HCT116 (cell line): ENCODE measurements around the gene TMEM40. TPM values are rescaled to one million over a fixed set of nuclear protein-coding genes. Genes with fewer than 3 reads are reported as not detected.

Source experiments
- ATAC-seq: fragments of 200-7000 bp; cut with Tn5 transposase; 2 replicates; pipeline ENCODE4 v1.9.1; 2020; ENCODE audit warnings: mild to moderate bottlenecking, moderate library complexity
- BruUV-seq: library from RNA; stranded (reverse); fragments of 400-500 nt; replicated peaks from 2 replicates; lab custom pipeline; 2021; lab: Mats Ljungman, UMichigan
- CTCF ChIA-PET: fragments of 300-600 bp; sonication (Branson Sonifier 250); formaldehyde crosslinking; loops from one replicate; lab custom pipeline; 2021; ENCODE audit warnings: antibody characterized with exemption; lab: Charles Lee
- POLR2A ChIA-PET: fragments of 300-600, 350-600 bp; sonication (Branson Sonifier 250); formaldehyde crosslinking; loops from one replicate; lab custom pipeline; 2021; ENCODE audit warnings: antibody characterized with exemption; lab: Charles Lee
- RAD21 ChIA-PET, 2 experiments: fragments of 300-600 bp; sonication (Branson Sonifier 250); formaldehyde crosslinking; loops; one replicate each; lab custom pipeline; 2023; ENCODE audit warnings: low total read pairs in 2 of 2; ENCODE audit not compliant: uncharacterized antibody in 2 of 2, unreplicated experiment in 2 of 2, low non-redundant PET in 1 of 2; lab: Charles Lee
- DNase-seq: peaks from one replicate; pipeline ENCODE4 v3.0.0-alpha.2; 2010; ENCODE audit warnings: low read depth, low spot score
- H2AFZ ChIP-seq: fragments of 200-600 bp; shearing (Covaris generic), sonication (generic); 2 replicates; pipeline ENCODE4 v1.6.1; 2017; ENCODE audit warnings: low read depth, mixed run types, mixed read lengths, antibody characterized with exemption, low read length; ENCODE audit not compliant: poor library complexity, severe bottlenecking
- H3K27ac ChIP-seq: 2 replicates; pipeline ENCODE4 v1.5.1; 2012; ENCODE audit warnings: low read depth, low read length
- H3K27me3 ChIP-seq: fragments of 200-600 bp; sonication (generic); 2 replicates; pipeline ENCODE4 v1.6.1; 2016; ENCODE audit warnings: mixed run types, low read length, mixed read lengths; ENCODE audit not compliant: insufficient read depth
- H3K36me3 ChIP-seq, 2 experiments: fragments of 200-500 bp in 1 of 2; fragments of 200-600 bp in 1 of 2; sonication (Bioruptor generic) in 1 of 2; sonication (generic) in 1 of 2; 2 replicates each; pipeline versions ENCODE4 v1.5.1 to v1.6.1; 2014 to 2016; ENCODE audit warnings: low read length in 2 of 2, inconsistent platforms in 1 of 2, mixed read lengths in 1 of 2, mixed run types in 1 of 2; ENCODE audit not compliant: insufficient read depth in 2 of 2, control insufficient read depth in 1 of 2
- H3K4me1 ChIP-seq, 2 experiments: fragments of 200-600 bp in 1 of 2; sonication (generic) in 1 of 2; 2 replicates each; pipeline versions ENCODE4 v1.5.1 to v1.6.1; 2012 to 2017; ENCODE audit warnings: low read length in 2 of 2, inconsistent platforms in 1 of 2, mild to moderate bottlenecking in 1 of 2, mixed read lengths in 1 of 2, mixed run types in 1 of 2, moderate library complexity in 1 of 2; ENCODE audit not compliant: insufficient read depth in 2 of 2, control insufficient read depth in 1 of 2
- H3K4me2 ChIP-seq: fragments of 200-600 bp; sonication (generic); 2 replicates; pipeline ENCODE4 v1.6.1; 2017; ENCODE audit warnings: mixed run types, low read length, mixed read lengths
- H3K4me3 ChIP-seq, 2 experiments: fragments of 200-600 bp in 1 of 2; sonication (generic) in 1 of 2; replicated peaks in 1 of 2; 2 replicates each; pipeline ENCODE4 v1.5.1; 2011 to 2016; ENCODE audit warnings: low read length in 2 of 2, control low read depth in 1 of 2, low read depth in 1 of 2, mild to moderate bottlenecking in 1 of 2, mixed read lengths in 1 of 2, mixed run types in 1 of 2
- H3K79me2 ChIP-seq: fragments of 200-600 bp; sonication (generic); 2 replicates; pipeline ENCODE4 v1.6.1; 2017; ENCODE audit warnings: mild to moderate bottlenecking, mixed run types, low read length, moderate library complexity, mixed read lengths; ENCODE audit not compliant: insufficient read depth
- H3K9ac ChIP-seq: fragments of 200-600 bp; sonication (generic); 2 replicates; pipeline ENCODE4 v1.6.1; 2016; ENCODE audit warnings: low read length, mixed read lengths
- H3K9me2 ChIP-seq: fragments of 200-600 bp; sonication (generic), shearing (Covaris generic); 2 replicates; pipeline ENCODE4 v1.6.1; 2017; ENCODE audit warnings: mixed run types, mild to moderate bottlenecking, moderate library complexity; ENCODE audit not compliant: insufficient read depth
- H3K9me3 ChIP-seq, 2 experiments: fragments of 200-500 bp in 1 of 2; fragments of 200-600 bp in 1 of 2; sonication (Bioruptor generic) in 1 of 2; sonication (generic) in 1 of 2; 2 replicates each; pipeline ENCODE4 v1.6.1; 2014 to 2017; ENCODE audit warnings: low read length in 2 of 2, mixed read lengths in 2 of 2, inconsistent platforms in 1 of 2, low read depth in 1 of 2, mild to moderate bottlenecking in 1 of 2, mixed run types in 1 of 2, moderate library complexity in 1 of 2; ENCODE audit not compliant: control insufficient read depth in 1 of 2, insufficient read depth in 1 of 2
- H4K20me1 ChIP-seq: fragments of 200-600 bp; sonication (generic), shearing (Covaris generic); 2 replicates; pipeline ENCODE4 v1.6.1; 2017; ENCODE audit warnings: mixed run types, mild to moderate bottlenecking, moderate library complexity; ENCODE audit not compliant: insufficient read depth
- CBX3 ChIP-seq: IDR thresholded peaks from 2 replicates; pipeline ENCODE4 v1.6.1; 2012; ENCODE audit warnings: low read depth
- CEBPB ChIP-seq: IDR thresholded peaks from 2 replicates; pipeline ENCODE4 v1.6.1; 2012; ENCODE audit warnings: low read depth
- EZH2 ChIP-seq: fragments of 200-600 bp; sonication (generic); IDR thresholded peaks from 2 replicates; pipeline ENCODE4 v1.6.1; 2017; ENCODE audit warnings: antibody characterized with exemption, mixed run types
- FOSL1 ChIP-seq: IDR thresholded peaks from 2 replicates; pipeline ENCODE4 v1.6.1; 2012; ENCODE audit warnings: low read depth
- POLR2A ChIP-seq: IDR thresholded peaks from 2 replicates; pipeline ENCODE4 v1.7.0; 2011; ENCODE audit warnings: borderline replicate concordance; ENCODE audit not compliant: insufficient read depth, insufficient read length; ENCODE audit errors: extremely low read depth
- POLR2AphosphoS5 ChIP-seq: IDR thresholded peaks from 2 replicates; pipeline ENCODE4 v1.6.1; 2011; ENCODE audit warnings: mild to moderate bottlenecking, low read depth, low read length, moderate library complexity
- RAD21 ChIP-seq: IDR thresholded peaks from 2 replicates; pipeline ENCODE4 v1.6.1; 2012; ENCODE audit warnings: low read depth, mild to moderate bottlenecking
- SIN3A ChIP-seq: IDR thresholded peaks from 2 replicates; pipeline ENCODE4 v1.6.1; 2012; ENCODE audit warnings: low read depth
- SRF ChIP-seq: IDR thresholded peaks from 2 replicates; pipeline ENCODE4 v1.6.1; 2012; ENCODE audit warnings: low read depth
- TCF7L2 ChIP-seq: IDR thresholded peaks from 2 replicates; pipeline ENCODE4 v1.7.0; 2011; ENCODE audit warnings: borderline replicate concordance, inconsistent platforms; ENCODE audit not compliant: insufficient read depth, insufficient read length; ENCODE audit errors: extremely low read depth
- YY1 ChIP-seq: IDR thresholded peaks from 2 replicates; pipeline ENCODE4 v1.6.1; 2011; ENCODE audit warnings: low read length, low read depth, moderate library complexity, mild to moderate bottlenecking; ENCODE audit not compliant: insufficient replicate concordance; ENCODE audit errors: extremely low read depth
- ZBTB33 ChIP-seq: IDR thresholded peaks from 2 replicates; pipeline ENCODE4 v1.6.1; 2011; ENCODE audit warnings: mild to moderate bottlenecking, low read length, moderate library complexity; ENCODE audit not compliant: insufficient replicate concordance; ENCODE audit errors: extremely low read depth
- ZFX ChIP-seq: fragments of 450-650 bp; IDR thresholded peaks from 2 replicates; pipeline ENCODE4 v1.6.1; 2017
- ZNF274 ChIP-seq: fragments of 200-500 bp; sonication (Bioruptor generic); IDR thresholded peaks from 2 replicates; pipeline ENCODE4 v1.6.1; 2014; ENCODE audit warnings: mild to moderate bottlenecking, low read depth, low read length, inconsistent platforms
- intact Hi-C: fragments of 100-400 bp; cut with micrococcal nuclease; formaldehyde crosslinking; loops from 2 replicates; pipeline ENCODE4 v1.10.0; 2022
- total RNA-seq: library from RNA; stranded (reverse); gene quantifications from one replicate; pipeline ENCODE4 v1.2.1, GENCODE V29; 2021; ENCODE audit not compliant: unreplicated experiment
- TF ChIP-seq, protein P1 (sequence below): IDR thresholded peaks from 2 replicates; pipeline ENCODE4 v1.6.1; 2012

Gene TMEM40
- total RNA-seq, 1 experiment from 2014 or later, result 12.3 TPM

DNA sequence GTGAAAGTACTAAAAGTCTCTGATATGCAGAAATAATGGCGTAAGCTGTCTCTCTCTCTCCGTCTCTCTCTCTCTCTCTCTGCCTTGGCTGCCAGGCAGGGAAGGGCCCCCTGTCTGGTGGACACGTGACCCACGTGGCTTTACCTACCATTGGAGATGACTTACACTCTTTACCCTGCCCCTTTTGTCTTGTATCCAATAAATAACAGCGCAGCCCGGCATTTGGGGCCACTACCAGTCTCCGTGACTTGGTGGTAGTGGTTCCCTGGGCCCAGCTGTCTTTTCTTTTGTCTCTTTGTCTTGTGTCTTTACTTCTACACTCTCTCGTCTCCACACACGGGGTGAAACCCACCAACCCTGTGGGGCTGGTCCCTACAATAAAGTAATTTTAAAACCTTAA, 12.2 kb upstream of the TMEM40 start:
- H4K20me1 ChIP-seq, result no peaks in the 10 kb centered on the region
- H3K4me2 ChIP-seq, result no peak overlapping the region
- TF ChIP-seq ZNF274 (no peak), RAD21 (no peak), SIN3A (no peak), YY1 (no peak), ZFX (no peak), ZBTB33 (no peak), SRF (no peak), EZH2 (no peak), FOSL1 (no peak)
- TF ChIP-seq, protein P1, sequence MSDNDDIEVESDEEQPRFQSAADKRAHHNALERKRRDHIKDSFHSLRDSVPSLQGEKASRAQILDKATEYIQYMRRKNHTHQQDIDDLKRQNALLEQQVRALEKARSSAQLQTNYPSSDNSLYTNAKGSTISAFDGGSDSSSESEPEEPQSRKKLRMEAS, result no peak
- H3K4me1 ChIP-seq, result no peaks in the 10 kb centered on the region
- no peaks in the 10 kb centered on the region for H3K36me3 ChIP-seq
- ATAC-seq, result no peak
- ChIA-PET CTCF (no interaction called here), POLR2A (no interaction called here), RAD21 (no interaction called here)
- no peak overlapping the region for H3K4me3 ChIP-seq
- intact Hi-C loops, result no loop called here
- H3K9ac ChIP-seq, result no peak overlapping the region
- H3K79me2 ChIP-seq, result no peaks in the 10 kb centered on the region
- H2AFZ ChIP-seq, result no peak overlapping the region
- H3K27me3 ChIP-seq, result no peaks in the 10 kb centered on the region
- BruUV-seq, result no TSS peak
- DNase-seq, result no peak
- no peak overlapping the region for H3K27ac ChIP-seq
- no peaks in the 10 kb centered on the region for H3K9me2 ChIP-seq
- H3K9me3 ChIP-seq, result no peaks in the 10 kb centered on the region

DNA sequence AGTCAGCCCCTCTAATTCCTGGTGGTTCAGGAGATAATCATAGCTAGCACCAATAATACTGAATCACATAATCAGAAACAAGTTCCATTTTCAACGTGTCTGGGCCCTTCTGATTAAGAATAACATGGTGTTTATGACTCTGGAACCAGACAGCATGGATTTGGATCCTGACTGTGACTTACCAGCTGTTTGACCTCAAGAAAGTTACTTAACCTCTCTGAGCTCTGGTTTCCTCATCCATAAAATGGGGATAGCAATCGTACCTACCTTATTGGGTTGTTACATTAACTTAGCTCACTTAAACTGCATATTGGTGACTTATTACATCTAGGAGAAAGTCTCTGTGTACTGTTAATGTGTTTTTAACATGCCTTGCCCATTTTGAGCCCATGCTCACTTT, 10.7 kb upstream of the TMEM40 start:
- H2AFZ ChIP-seq, result no peak overlapping the region
- H3K9me2 ChIP-seq, result no peaks in the 10 kb centered on the region
- no TSS peak for BruUV-seq
- ChIA-PET RAD21 (no interaction called here), CTCF (no interaction called here), POLR2A (no interaction called here)
- H3K4me1 ChIP-seq, result no peaks in the 10 kb centered on the region
- TF ChIP-seq POLR2A (no peak), POLR2AphosphoS5 (no peak), CEBPB (no peak), CBX3 (no peak), RAD21 (no peak), TCF7L2 (no peak), ZFX (no peak)
- H3K9ac ChIP-seq, result no peak overlapping the region
- no peaks in the 10 kb centered on the region for H4K20me1 ChIP-seq
- H3K4me2 ChIP-seq, result no peak overlapping the region
- H3K36me3 ChIP-seq, result no peaks in the 10 kb centered on the region
- no peaks in the 10 kb centered on the region for H3K79me2 ChIP-seq
- DNase-seq (no peak), ATAC-seq (no peak)
- H3K27me3 ChIP-seq, result no peaks in the 10 kb centered on the region
- intact Hi-C loops, result no loop called here
- no peak overlapping the region for H3K4me3 ChIP-seq
- no peak overlapping the region for H3K27ac ChIP-seq
- H3K9me3 ChIP-seq, result no peaks in the 10 kb centered on the region
